Measurements from ENCODE around the gene CLN6.

CLN6 gene

DNA sequence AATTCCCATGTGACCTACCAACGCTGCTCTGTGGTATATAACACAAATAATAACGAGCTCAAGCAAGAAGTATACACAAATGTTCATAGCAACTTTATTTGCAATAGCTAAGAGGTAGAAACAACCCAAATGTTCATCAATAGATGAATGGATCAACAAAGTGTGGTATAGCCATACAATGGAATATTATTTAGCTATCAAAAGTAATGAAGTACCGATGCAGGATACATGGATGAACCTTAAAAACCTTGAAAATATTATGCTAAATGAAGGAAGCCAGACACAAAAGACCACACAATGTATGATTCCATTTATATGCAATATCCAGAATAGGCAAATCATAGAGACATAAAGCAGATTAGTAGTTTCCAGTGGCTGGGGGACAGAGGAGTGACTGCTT lies 32.5 kb upstream of the CLN6 start:
- TF ChIP-seq, protein P1, sequence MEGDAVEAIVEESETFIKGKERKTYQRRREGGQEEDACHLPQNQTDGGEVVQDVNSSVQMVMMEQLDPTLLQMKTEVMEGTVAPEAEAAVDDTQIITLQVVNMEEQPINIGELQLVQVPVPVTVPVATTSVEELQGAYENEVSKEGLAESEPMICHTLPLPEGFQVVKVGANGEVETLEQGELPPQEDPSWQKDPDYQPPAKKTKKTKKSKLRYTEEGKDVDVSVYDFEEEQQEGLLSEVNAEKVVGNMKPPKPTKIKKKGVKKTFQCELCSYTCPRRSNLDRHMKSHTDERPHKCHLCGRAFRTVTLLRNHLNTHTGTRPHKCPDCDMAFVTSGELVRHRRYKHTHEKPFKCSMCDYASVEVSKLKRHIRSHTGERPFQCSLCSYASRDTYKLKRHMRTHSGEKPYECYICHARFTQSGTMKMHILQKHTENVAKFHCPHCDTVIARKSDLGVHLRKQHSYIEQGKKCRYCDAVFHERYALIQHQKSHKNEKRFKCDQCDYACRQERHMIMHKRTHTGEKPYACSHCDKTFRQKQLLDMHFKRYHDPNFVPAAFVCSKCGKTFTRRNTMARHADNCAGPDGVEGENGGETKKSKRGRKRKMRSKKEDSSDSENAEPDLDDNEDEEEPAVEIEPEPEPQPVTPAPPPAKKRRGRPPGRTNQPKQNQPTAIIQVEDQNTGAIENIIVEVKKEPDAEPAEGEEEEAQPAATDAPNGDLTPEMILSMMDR (IDR thresholded peaks at IDR 0.05; ENCODE audit: low read depth, low read length): no peak
- TF ChIP-seq, protein P2, sequence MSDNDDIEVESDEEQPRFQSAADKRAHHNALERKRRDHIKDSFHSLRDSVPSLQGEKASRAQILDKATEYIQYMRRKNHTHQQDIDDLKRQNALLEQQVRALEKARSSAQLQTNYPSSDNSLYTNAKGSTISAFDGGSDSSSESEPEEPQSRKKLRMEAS (IDR thresholded peaks at IDR 0.05; ENCODE audit: low read depth, low read length): no peak
- TF ChIP-seq POLR2A (IDR thresholded peaks at IDR 0.05; ENCODE audit: extremely low read depth, insufficient read length) (no peak), MYC (IDR thresholded peaks at IDR 0.05; ENCODE audit: low read depth, low read length) (no peak)
- no peak for DNase-seq (ENCODE audit: low read depth)
- no peak overlapping the region for H3K4me3 ChIP-seq (ENCODE audit: low read depth, low read length)

DNA sequence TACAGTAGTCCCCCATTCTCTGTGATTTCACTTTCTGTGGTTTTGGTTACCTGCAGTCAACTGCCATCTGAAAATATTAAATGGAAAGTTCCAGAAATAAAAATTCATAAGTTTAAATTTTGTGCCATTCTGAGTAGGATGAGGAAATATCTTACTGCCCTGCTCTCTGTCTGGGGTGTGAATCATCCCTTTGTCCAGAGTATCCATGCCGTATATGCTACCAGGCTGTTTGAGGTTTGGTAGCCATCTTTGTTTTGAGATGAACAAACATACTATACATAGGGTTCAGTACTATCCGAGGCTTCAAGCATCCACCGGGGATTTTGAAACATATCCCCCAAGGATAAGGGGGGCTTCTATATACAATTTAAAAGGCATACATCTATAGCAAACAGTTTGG lies 31.7 kb upstream of the CLN6 start:
- H3K4me3 ChIP-seq (ENCODE audit: low read depth, low read length): no peak overlapping the region
- TF ChIP-seq, protein P2 (IDR thresholded peaks at IDR 0.05; ENCODE audit: low read depth, low read length): no peak
- TF ChIP-seq MYC (IDR thresholded peaks at IDR 0.05; ENCODE audit: low read depth, low read length) (no peak), POLR2A (IDR thresholded peaks at IDR 0.05; ENCODE audit: extremely low read depth, insufficient read length) (no peak)
- TF ChIP-seq, protein P1 (IDR thresholded peaks at IDR 0.05; ENCODE audit: low read depth, low read length): no peak

DNA sequence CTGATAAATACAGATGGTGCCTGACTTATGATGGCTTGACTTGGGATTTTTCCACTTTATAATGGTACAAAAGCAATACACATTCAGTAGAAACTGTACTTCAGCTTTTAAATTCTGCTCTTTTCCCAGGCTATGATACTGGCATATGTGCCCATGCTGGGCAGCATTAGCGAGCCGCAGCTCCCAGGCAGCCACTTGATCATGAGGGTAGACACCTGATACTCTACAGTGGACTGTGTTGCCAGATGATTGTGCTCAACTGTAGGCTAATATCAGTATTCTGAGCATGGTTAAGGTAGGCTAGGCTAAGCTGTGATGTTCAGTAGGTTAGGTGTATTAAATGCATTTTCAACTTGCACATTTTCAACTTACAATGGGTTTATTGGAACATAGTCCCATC lies 30.4 kb upstream of the CLN6 start:
- TF ChIP-seq, protein P1 (IDR thresholded peaks at IDR 0.05; ENCODE audit: low read depth, low read length): no peak
- no peak for TF ChIP-seq MYC (IDR thresholded peaks at IDR 0.05; ENCODE audit: low read depth, low read length)
- TF ChIP-seq, protein P2 (IDR thresholded peaks at IDR 0.05; ENCODE audit: low read depth, low read length): no peak
- TF ChIP-seq POLR2A (IDR thresholded peaks at IDR 0.05; ENCODE audit: extremely low read depth, insufficient read length): no peak
- no peak overlapping the region for H3K4me3 ChIP-seq (ENCODE audit: low read depth, low read length)
- no peak for DNase-seq (ENCODE audit: low read depth)

More for the DNA sequence above, 31.7 kb upstream of the CLN6 start:
- no peak for DNase-seq (ENCODE audit: low read depth)

DNA sequence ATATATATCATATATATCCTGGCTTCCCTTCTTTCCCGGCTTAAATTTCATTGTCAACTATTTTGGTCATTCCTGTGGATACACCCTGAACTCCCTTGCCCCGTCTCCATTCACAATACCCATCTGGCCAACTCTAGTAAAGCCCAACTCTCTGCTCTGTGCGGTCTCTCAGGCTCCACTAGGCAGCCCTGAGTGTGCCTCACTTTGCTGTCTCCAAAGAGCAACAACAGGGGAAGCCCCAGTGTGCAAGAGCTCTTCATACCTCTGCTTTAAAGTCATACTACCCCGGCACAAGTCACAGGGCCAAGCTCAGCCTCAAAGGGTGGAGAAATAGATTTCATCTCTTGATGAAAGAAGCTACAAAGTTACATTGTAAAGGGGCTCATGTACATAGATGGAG lies 29.2 kb upstream of the CLN6 start:
- peak; percentile 53 for DNase-seq (ENCODE audit: low read depth)
- TF ChIP-seq POLR2A (IDR thresholded peaks at IDR 0.05; ENCODE audit: extremely low read depth, insufficient read length) (no peak), MYC (IDR thresholded peaks at IDR 0.05; ENCODE audit: low read depth, low read length) (no peak)
- TF ChIP-seq, protein P1 (IDR thresholded peaks at IDR 0.05; ENCODE audit: low read depth, low read length): no peak
- TF ChIP-seq, protein P2 (IDR thresholded peaks at IDR 0.05; ENCODE audit: low read depth, low read length): no peak
- no peak overlapping the region for H3K4me3 ChIP-seq (ENCODE audit: low read depth, low read length)

DNA sequence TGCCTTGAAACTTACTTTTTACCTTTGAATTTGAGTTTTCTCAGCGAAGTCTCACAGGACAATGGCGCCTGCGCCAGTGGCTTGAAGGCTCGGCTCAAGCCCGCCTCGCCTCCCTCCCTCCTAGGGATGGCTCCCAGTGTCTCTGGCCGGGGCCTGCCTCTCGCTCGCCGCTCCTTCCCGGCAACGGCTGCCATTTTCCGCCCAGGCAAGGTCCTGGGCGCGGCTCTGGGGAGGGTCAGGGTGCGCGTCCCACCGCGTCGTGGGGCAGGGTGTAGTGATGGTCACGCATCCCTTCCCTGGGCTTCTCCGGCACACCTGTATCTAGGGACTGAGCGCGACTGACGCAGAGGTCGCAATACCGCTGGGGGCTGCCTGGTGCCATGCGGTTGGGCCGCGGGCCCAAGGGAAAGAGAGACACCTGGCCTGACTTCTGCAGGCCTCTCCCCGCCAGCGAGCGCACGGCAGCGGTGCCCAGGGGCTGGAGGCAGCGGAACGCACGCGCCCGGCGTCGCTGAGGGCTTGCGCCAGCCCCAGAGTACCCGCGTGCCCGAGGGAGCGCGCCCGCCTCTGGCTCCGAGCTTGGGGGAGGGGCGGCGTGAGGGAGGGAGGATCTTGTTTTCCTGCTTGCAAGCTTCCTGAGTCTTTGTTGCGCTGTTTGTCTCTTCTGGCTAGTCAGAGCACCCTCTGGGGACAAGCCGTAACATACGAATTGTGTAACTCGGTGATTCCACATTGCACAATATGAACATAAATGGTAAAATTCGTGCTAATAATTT lies 27.3 kb upstream of the CLN6 start:
- peak; percentile 96 for DNase-seq (ENCODE audit: low read depth)
- TF ChIP-seq POLR2A (IDR thresholded peaks at IDR 0.05; ENCODE audit: extremely low read depth, insufficient read length): peak; percentile 74
- TF ChIP-seq, protein P2 (IDR thresholded peaks at IDR 0.05; ENCODE audit: low read depth, low read length): peak; percentile 87
- TF ChIP-seq, protein P1 (IDR thresholded peaks at IDR 0.05; ENCODE audit: low read depth, low read length): no peak
- peak; percentile 83 for TF ChIP-seq MYC (IDR thresholded peaks at IDR 0.05; ENCODE audit: low read depth, low read length)
- peak overlapping the region; percentile 37 for H3K4me3 ChIP-seq (ENCODE audit: low read depth, low read length)
